ENCODE measurements around the gene NTM. TPM values are rescaled to one million over a fixed set of nuclear protein-coding genes. Genes with fewer than 3 reads are reported as not detected.

The NTM gene
- total and polyA plus RNA-seq, 2 of the 8 experiments (the other 6 are each of a cell fraction or from before 2014, with no cell fraction given), result 13.4 to 20.0 TPM

- CTCF ChIA-PET (ENCODE audit: partially characterized antibody), result interaction anchor here (0.9 to 22.7 kb wide), 12 partner anchors 8 to 244 kb away, joined by 3 to 310 read pairs (median 7); no protein-coding TSS in a partner anchor
- FAIRE-seq, result no peak
- no peaks in the 10 kb centered on the region for H3K9me3 ChIP-seq (ENCODE audit: insufficient read depth in 2 of 2, low read depth in 1 of 2, low read length in 1 of 2)
- TF ChIP-seq SP2 (IDR thresholded peaks at IDR 0.05; ENCODE audit: low read length) (no peak), FOSL1 (IDR thresholded peaks at IDR 0.05; ENCODE audit: insufficient read depth, low read depth, low read length) (no peak), SIN3A (conservative IDR thresholded peaks at IDR 0.05 in 1 of 2, IDR thresholded peaks at IDR 0.05 in 1 of 2; ENCODE audit: low read depth in 1 of 2, low read length in 2 of 2) (no peak), RAD21 (IDR thresholded peaks at IDR 0.05 in 1 of 2, conservative IDR thresholded peaks at IDR 0.05 in 1 of 2; ENCODE audit: low read depth in 2 of 2, low read length in 2 of 2) (no peak), CBX5 (IDR thresholded peaks at IDR 0.05; ENCODE audit: low read depth, low read length) (no peak), EGR1 (IDR thresholded peaks at IDR 0.05; ENCODE audit: borderline replicate concordance, low read depth, low read length) (no peak), USF2 (IDR thresholded peaks at IDR 0.05; ENCODE audit: low read length) (no peak), ZNF274 (IDR thresholded peaks at IDR 0.05; ENCODE audit: borderline replicate concordance, extremely low read depth, low read length) (no peak), MAX (IDR thresholded peaks at IDR 0.05) (no peak), POLR2AphosphoS5 (IDR thresholded peaks at IDR 0.05; ENCODE audit: low read depth, low read length) (no peak), CHD2 (IDR thresholded peaks at IDR 0.05; ENCODE audit: low read length) (no peak), PHF8 (conservative IDR thresholded peaks at IDR 0.05; ENCODE audit: low read depth, low read length) (no peak), BRCA1 (IDR thresholded peaks at IDR 0.05; ENCODE audit: low read depth, low read length) (no peak)
Observed at GRCh38 chr11:131885431-131885830, 515.0 kb downstream of the NTM start.

More at GRCh38 chr11:131885431-131885830, 515.0 kb downstream of the NTM start:
- H3K4ac ChIP-seq (replicated peaks; ENCODE audit: insufficient read length, low read depth, low read length), result no peak overlapping the region
- no peak overlapping the region for H2AK5ac ChIP-seq (ENCODE audit: low read depth, low read length)
- 91% methylated on average over 7 of the region's 7 CpGs; no CpG with 5 or more reads in 1 of the 2 experiments for WGBS, 2 experiments (ENCODE audit: extremely low coverage in 1 of 2, insufficient coverage in 1 of 2, insufficient read length in 1 of 2, insufficient replicate concordance in 2 of 2, low coverage in 1 of 2, low lambda C conversion rate in 2 of 2, missing lambda C conversion rate in 1 of 2)
- H3K56ac ChIP-seq (replicated peaks; ENCODE audit: insufficient read length, low read depth, low read length), result no peak overlapping the region
- no peak overlapping the region for H4K8ac ChIP-seq (ENCODE audit: extremely low read depth, insufficient read depth, low read length)
- no peaks in the 10 kb centered on the region; the same call in 1 of the 2 replicates for H3K23me2 ChIP-seq (ENCODE audit: low read depth, low read length)
- H3K79me2 ChIP-seq (ENCODE audit: control insufficient read depth in 1 of 2, insufficient read depth in 2 of 2, low read length in 2 of 2), result no peaks in the 10 kb centered on the region
- no peak overlapping the region for H3K14ac ChIP-seq (ENCODE audit: insufficient read length)
- H3K27me3 ChIP-seq (replicated peaks in 1 of 4; ENCODE audit: control insufficient read depth in 3 of 4, extremely low read depth in 1 of 4, insufficient read depth in 3 of 4, low read length in 3 of 4), result no peaks in the 10 kb centered on the region
- no peak overlapping the region for H4K91ac ChIP-seq (replicated peaks; ENCODE audit: insufficient read length, low read length)
- no peak overlapping the region for H2AFZ ChIP-seq (ENCODE audit: low read length)
- POLR2A ChIA-PET (ENCODE audit: partially characterized antibody), result no interaction called here
- no peaks in the 10 kb centered on the region for H3K79me1 ChIP-seq (ENCODE audit: low read depth, low read length)
- H3K4me3 ChIP-seq (ENCODE audit: extremely low read depth in 1 of 4, insufficient read depth in 2 of 4, low read depth in 3 of 4, low read length in 4 of 4), result no peak overlapping the region
- no peak overlapping the region for H3K27ac ChIP-seq (ENCODE audit: low read depth, low read length)
- no peak overlapping the region for H2BK15ac ChIP-seq (ENCODE audit: low read length)
- no peak overlapping the region for H3K18ac ChIP-seq (ENCODE audit: extremely low read depth, low read length)
- H3K23ac ChIP-seq (ENCODE audit: insufficient read length), result no peak overlapping the region
- H2BK5ac ChIP-seq (ENCODE audit: low read depth, low read length), result no peak overlapping the region
- H2BK20ac ChIP-seq (ENCODE audit: low read length), result no peak overlapping the region
- peaks cover 10 to 20% (median 15%) of the 10 kb centered on the region in 4 experiments for H3K4me1 ChIP-seq (replicated peaks in 1 of 4; ENCODE audit: control insufficient read depth in 3 of 4, insufficient read depth in 4 of 4, low read length in 3 of 4)
- no peak overlapping the region for H2BK120ac ChIP-seq (replicated peaks; ENCODE audit: low read depth, low read length)
- H3K9ac ChIP-seq (replicated peaks in 1 of 4; ENCODE audit: extremely low read depth in 1 of 4, low read depth in 3 of 4, low read length in 3 of 4), result no peak overlapping the region
- no peak for DNase-seq (ENCODE audit: low read depth in 1 of 2, low spot score in 2 of 2)
- no peak overlapping the region for H2BK12ac ChIP-seq (ENCODE audit: low read depth, low read length)
- no peaks in the 10 kb centered on the region for H4K20me1 ChIP-seq (replicated peaks in 1 of 2; ENCODE audit: control insufficient read depth in 1 of 2, insufficient read depth in 2 of 2, low read length in 2 of 2)
- H4K5ac ChIP-seq (ENCODE audit: insufficient read length, low read depth, low read length), result no peak overlapping the region
- no peak overlapping the region for H3K4me2 ChIP-seq (ENCODE audit: insufficient read depth in 1 of 2, low read depth in 2 of 2, low read length in 2 of 2)
- no peaks in the 10 kb centered on the region for H3K36me3 ChIP-seq (ENCODE audit: control insufficient read depth in 2 of 4, insufficient read depth in 4 of 4, low read length in 3 of 4)
